ENCODE measurements around the gene NMD3. TPM values are rescaled to one million over a fixed set of nuclear protein-coding genes. Genes with fewer than 3 reads are reported as not detected.

The NMD3 gene
- total RNA-seq, 1 donor from 2014 or later = 41.4 TPM

- DNase-seq (ENCODE audit: low spot score) = no peak
- TF ChIP-seq EZH2phosphoT487 (IDR thresholded peaks at IDR 0.05) (no peak), EZH2 (IDR thresholded peaks at IDR 0.05) (no peak), CTCF (IDR thresholded peaks at IDR 0.05) (no peak)
- Histone ChIP-seq H3K4me2 (no peak overlapping the region), H3K79me2 (ENCODE audit: low read depth) (no peaks in the 10 kb centered on the region), H3F3A (ENCODE audit: low read depth) (no peaks in the 10 kb centered on the region), H3K9me3 (ENCODE audit: low read depth) (no peaks in the 10 kb centered on the region), H2AFZ (replicated peaks) (no peak overlapping the region), H3K27me3 (no peaks in the 10 kb centered on the region), H3K36me3 (no peaks in the 10 kb centered on the region), H3K4me1 (no peaks in the 10 kb centered on the region), H3K9ac (no peak overlapping the region), H3K4me3 (no peak overlapping the region), H3K27ac (no peak overlapping the region), H4K20me1 (ENCODE audit: low read depth) (no peaks in the 10 kb centered on the region)
- no peaks in the 10 kb centered on the region for H3K4me1 Mint-ChIP-seq
- H3K27ac Mint-ChIP-seq = no peak overlapping the region
- H3K27me3 Mint-ChIP-seq (ENCODE audit: insufficient read depth, low read depth) = peaks cover 2% of the 10 kb centered on the region
- peaks cover 7% of the 10 kb centered on the region for H3K9me3 Mint-ChIP-seq
- peaks cover 9% of the 10 kb centered on the region for H3K36me3 Mint-ChIP-seq
- no peak overlapping the region for H3K4me3 Mint-ChIP-seq
Measured at GRCh38 chr3:161268601-161269000, 47.5 kb downstream of the NMD3 start.

GRCh38 chr3:161270991-161271390 lies 49.9 kb downstream of the NMD3 start:
- Mint-ChIP-seq H3K36me3 (peaks cover 7% of the 10 kb centered on the region), H3K9me3 (peaks cover under 1% of the 10 kb centered on the region), H3K4me3 (no peak overlapping the region), H3K27ac (no peak overlapping the region), H3K4me1 (no peaks in the 10 kb centered on the region), H3K27me3 (ENCODE audit: insufficient read depth, low read depth) (peaks cover 2% of the 10 kb centered on the region)
- Histone ChIP-seq H3K79me2 (ENCODE audit: low read depth) (no peaks in the 10 kb centered on the region), H3K27ac (no peak overlapping the region), H3K4me3 (no peak overlapping the region), H2AFZ (replicated peaks) (no peak overlapping the region), H3F3A (ENCODE audit: low read depth) (no peaks in the 10 kb centered on the region), H3K36me3 (no peaks in the 10 kb centered on the region), H3K4me1 (no peaks in the 10 kb centered on the region), H3K27me3 (no peaks in the 10 kb centered on the region), H3K9me3 (ENCODE audit: low read depth) (no peaks in the 10 kb centered on the region), H3K4me2 (no peak overlapping the region), H4K20me1 (ENCODE audit: low read depth) (no peaks in the 10 kb centered on the region), H3K9ac (no peak overlapping the region)
- DNase-seq (ENCODE audit: low spot score) = no peak
- no peak for TF ChIP-seq EZH2phosphoT487 (IDR thresholded peaks at IDR 0.05)
- TF ChIP-seq CTCF (IDR thresholded peaks at IDR 0.05) = no peak
- no peak for TF ChIP-seq EZH2 (IDR thresholded peaks at IDR 0.05)

GRCh38 chr3:161271646-161272045 lies 50.5 kb downstream of the NMD3 start:
- DNase-seq (ENCODE audit: low spot score) = no peak
- H3K4me2 ChIP-seq = no peak overlapping the region
- no peaks in the 10 kb centered on the region for H3K79me2 ChIP-seq (ENCODE audit: low read depth)
- no peaks in the 10 kb centered on the region for H3K36me3 ChIP-seq
- peaks cover 2% of the 10 kb centered on the region for H3K27me3 Mint-ChIP-seq (ENCODE audit: insufficient read depth, low read depth)
- H3F3A ChIP-seq (ENCODE audit: low read depth) = no peaks in the 10 kb centered on the region
- H3K4me3 ChIP-seq = no peak overlapping the region
- H3K27ac Mint-ChIP-seq = no peak overlapping the region
- H3K9me3 ChIP-seq (ENCODE audit: low read depth) = no peaks in the 10 kb centered on the region
- no peak overlapping the region for H3K9ac ChIP-seq
- H3K36me3 Mint-ChIP-seq = peaks cover 10% of the 10 kb centered on the region
- no peaks in the 10 kb centered on the region for H4K20me1 ChIP-seq (ENCODE audit: low read depth)
- no peaks in the 10 kb centered on the region for H3K4me1 ChIP-seq
- no peaks in the 10 kb centered on the region for H3K27me3 ChIP-seq
- TF ChIP-seq CTCF (IDR thresholded peaks at IDR 0.05) = no peak
- TF ChIP-seq EZH2phosphoT487 (IDR thresholded peaks at IDR 0.05) = no peak
- no peak for TF ChIP-seq EZH2 (IDR thresholded peaks at IDR 0.05)
- no peak overlapping the region for H3K4me3 Mint-ChIP-seq
- H3K9me3 Mint-ChIP-seq = no peaks in the 10 kb centered on the region
- H3K4me1 Mint-ChIP-seq = no peaks in the 10 kb centered on the region
- no peak overlapping the region for H3K27ac ChIP-seq
- H2AFZ ChIP-seq (replicated peaks) = no peak overlapping the region

All from neural progenitor cell (in vitro differentiated cells).